Effector memory CD4-positive, alpha-beta T cell (primary cell): ENCODE data around the gene PARVG.

Experiments used
- DNase-seq, 3 donors: peaks; one replicate each; pipeline ENCODE4 v3.0.0-alpha.2; 2020
- H3K27ac ChIP-seq: 2 replicates; pipeline ENCODE4 v1.7.0; 2013; ENCODE audit warnings: mild to moderate bottlenecking, low read length, moderate library complexity; ENCODE audit not compliant: insufficient read depth, poor library complexity, severe bottlenecking
- H3K27me3 ChIP-seq: replicated peaks from 2 replicates; pipeline ENCODE4 v1.7.0; 2013; ENCODE audit warnings: mild to moderate bottlenecking, low read length; ENCODE audit not compliant: insufficient read depth, control insufficient read depth, poor library complexity, severe bottlenecking
- H3K36me3 ChIP-seq: 2 replicates; pipeline ENCODE4 v1.7.0; 2013; ENCODE audit warnings: mild to moderate bottlenecking, low read length, moderate library complexity; ENCODE audit not compliant: control insufficient read depth, insufficient read depth
- H3K4me1 ChIP-seq: 2 replicates; pipeline ENCODE4 v1.7.0; 2013; ENCODE audit warnings: low read length, mild to moderate bottlenecking; ENCODE audit not compliant: control insufficient read depth, insufficient read depth, poor library complexity, severe bottlenecking
- H3K4me3 ChIP-seq: 2 replicates; pipeline ENCODE4 v1.7.0; 2013; ENCODE audit warnings: low read length, low read depth, mild to moderate bottlenecking; ENCODE audit not compliant: insufficient read depth, poor library complexity, severe bottlenecking
- H3K9me3 ChIP-seq: 2 replicates; pipeline ENCODE4 v1.7.0; 2013; ENCODE audit warnings: mild to moderate bottlenecking, low read length, moderate library complexity; ENCODE audit not compliant: control insufficient read depth

Gene PARVG

DNA sequence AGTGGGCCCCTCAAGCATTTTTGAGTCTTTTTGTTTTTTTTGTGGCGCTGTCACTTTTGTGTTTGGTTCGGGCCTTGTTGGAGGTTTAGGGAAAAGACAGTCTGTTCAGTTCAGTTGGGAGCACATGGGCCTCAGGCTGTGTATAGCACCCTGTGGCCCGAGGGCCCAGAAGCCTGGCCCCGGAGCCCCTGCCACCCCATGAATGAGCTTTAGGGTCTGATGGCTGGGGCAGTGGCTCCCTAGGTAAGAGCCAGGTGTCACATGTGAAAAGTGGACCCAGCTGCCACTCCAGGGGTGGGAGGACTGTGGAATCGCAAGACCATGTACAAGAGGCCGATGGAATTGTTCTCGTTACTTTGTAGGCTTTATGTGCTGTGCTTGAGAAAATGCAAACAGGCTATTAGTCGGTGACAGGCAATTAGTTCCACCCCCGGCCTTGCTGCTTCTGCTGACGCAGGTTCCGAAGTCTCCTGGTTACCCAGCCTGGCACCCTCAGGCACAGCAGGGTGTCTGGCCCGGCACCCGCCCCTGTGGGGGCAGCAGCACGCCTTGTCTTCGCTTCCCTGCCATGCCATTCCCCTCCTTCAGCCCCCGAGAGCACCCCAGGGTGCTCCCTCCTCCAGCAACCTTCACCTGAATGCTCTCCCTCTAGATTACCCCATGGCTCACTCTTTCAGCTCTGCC lies 38.2 kb upstream of the PARVG start:
- Histone ChIP-seq H3K4me3 (no peak overlapping the region), H3K9me3 (no peaks in the 10 kb centered on the region), H3K4me1 (no peaks in the 10 kb centered on the region), H3K27ac (no peak overlapping the region), H3K27me3 (no peaks in the 10 kb centered on the region), H3K36me3 (no peaks in the 10 kb centered on the region)
- DNase-seq: no peak

DNA sequence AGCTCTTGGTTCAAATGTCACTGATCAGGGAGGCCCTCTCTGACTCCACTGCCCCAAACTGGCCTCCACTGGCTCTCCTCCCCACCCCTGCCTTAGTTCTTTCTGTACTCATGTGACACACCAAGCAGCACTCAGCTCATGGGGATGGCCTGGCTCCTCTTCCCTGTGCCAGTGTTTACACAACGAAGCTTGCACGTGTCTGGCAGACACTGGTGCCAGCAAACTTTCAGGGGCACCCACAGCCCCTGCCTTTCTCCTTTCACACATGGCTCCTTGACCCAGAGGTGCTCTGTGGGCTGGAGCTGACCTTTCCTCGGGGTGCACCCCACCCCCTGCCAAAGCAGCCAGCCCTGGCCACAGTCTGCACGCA lies 37.6 kb upstream of the PARVG start:
- H3K36me3 ChIP-seq: no peaks in the 10 kb centered on the region
- H3K4me3 ChIP-seq: no peak overlapping the region
- no peak for DNase-seq
- no peaks in the 10 kb centered on the region for H3K4me1 ChIP-seq
- no peak overlapping the region for H3K27ac ChIP-seq
- H3K9me3 ChIP-seq: no peaks in the 10 kb centered on the region
- no peaks in the 10 kb centered on the region for H3K27me3 ChIP-seq

DNA sequence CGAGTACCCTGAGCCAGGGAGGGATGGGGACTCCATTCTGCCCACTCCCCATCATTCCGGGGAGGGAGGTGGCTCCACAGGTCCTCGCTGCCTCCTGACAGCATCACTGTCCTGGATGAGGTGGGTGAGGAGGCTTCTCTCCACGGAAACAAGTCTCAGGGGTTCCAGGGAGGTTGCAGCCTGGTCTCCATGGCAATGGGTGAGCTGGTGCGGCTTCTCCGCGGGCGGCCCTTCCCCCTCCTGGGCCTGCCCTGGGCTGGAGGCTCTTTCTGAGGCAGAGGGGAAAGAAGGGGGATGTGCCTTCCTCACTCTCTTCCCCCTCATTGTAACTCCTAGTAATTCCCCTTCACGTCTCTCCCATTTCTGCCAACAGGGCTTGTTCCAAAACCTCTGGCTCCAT lies 37.1 kb upstream of the PARVG start:
- Histone ChIP-seq H3K4me3 (no peak overlapping the region), H3K4me1 (no peaks in the 10 kb centered on the region), H3K36me3 (no peaks in the 10 kb centered on the region), H3K27me3 (no peaks in the 10 kb centered on the region), H3K9me3 (no peaks in the 10 kb centered on the region), H3K27ac (no peak overlapping the region)
- no peak for DNase-seq

DNA sequence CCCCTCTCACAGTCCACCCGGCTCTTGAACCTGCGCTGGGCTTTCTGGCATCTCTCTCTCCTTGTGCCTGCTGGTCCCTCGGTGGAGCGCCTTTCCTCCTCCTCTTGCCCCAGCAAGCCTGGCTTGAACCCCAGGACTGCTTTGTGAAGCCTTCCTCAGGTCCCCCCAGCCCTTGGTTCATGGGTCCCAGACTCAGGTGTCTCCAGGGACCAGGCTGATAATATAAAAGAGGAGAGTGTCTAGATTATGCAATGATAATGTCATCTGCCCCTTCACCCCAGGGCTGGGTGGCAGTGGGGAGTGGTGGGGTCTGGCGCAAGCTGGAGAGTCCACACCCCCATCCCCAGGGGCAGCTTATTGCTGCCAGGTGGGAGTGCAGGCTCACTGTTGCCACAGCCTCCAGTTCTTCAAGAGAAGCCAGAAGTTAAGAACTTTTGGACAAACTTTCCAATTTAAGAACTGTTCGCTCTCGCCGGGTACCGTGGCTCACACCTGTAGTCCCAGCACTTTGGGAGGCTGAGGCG lies 36.6 kb upstream of the PARVG start:
- no peak for DNase-seq
- Histone ChIP-seq H3K27me3 (no peaks in the 10 kb centered on the region), H3K4me1 (no peaks in the 10 kb centered on the region), H3K4me3 (no peak overlapping the region), H3K9me3 (no peaks in the 10 kb centered on the region), H3K36me3 (no peaks in the 10 kb centered on the region), H3K27ac (no peak overlapping the region)

DNA sequence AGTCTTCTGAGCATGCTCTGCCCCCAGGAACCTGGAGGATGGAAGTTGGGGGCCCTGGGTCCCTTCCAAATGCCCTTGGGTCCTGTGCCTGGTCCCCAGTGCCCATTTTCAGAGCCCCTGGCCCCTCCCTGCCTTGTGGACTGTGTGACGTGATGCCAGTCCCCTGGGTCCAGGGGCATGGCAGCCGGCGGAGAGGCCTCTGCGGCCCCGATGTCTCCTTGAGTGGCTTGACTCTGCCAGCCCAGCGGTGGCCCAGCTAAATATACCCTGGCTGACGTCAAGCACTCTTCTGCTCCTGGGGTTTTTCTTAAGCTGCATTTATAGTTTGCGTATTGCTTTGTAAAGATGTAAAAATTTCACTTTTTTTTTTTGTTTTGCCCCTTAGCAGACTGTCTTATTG lies 35.2 kb upstream of the PARVG start:
- H3K36me3 ChIP-seq: no peaks in the 10 kb centered on the region
- no peaks in the 10 kb centered on the region for H3K4me1 ChIP-seq
- DNase-seq: no peak

DNA sequence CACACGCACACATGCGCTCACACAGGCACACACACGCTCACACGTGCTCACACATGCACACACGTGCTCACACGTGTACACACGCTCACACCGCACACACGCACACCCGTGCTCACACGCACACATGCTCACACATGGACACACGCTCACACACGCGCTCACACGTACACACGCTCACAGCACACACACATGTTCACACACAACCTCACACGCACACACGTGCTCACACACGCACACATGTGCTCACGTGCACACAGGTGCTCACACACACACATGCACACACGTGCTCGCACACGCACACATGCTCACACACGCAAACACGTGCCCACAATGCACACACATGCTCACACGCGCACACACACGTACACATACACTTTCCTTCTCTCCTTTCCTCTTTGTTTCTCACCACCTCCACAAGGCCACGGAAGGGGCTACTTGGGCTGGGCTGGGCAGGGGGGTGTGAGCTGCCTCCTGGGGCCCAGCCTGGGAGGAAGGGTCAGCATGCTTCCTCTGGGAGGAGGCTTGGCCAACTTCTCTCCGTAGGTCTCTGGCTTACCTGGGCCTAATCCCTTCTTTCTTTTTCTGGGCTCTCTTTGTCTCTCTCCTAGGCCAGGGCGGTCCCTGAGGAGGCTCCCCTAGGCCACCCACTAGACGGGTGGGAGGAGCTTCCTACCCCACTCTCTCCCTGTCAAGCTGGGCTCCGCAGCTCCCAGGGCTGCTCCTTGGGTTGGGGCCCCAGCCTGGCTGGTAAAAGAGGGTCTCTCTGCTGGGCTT lies 34.5 kb upstream of the PARVG start:
- Histone ChIP-seq H3K4me1 (no peaks in the 10 kb centered on the region), H3K4me3 (no peak overlapping the region), H3K9me3 (no peaks in the 10 kb centered on the region), H3K27ac (no peak overlapping the region), H3K27me3 (no peaks in the 10 kb centered on the region), H3K36me3 (no peaks in the 10 kb centered on the region)
- DNase-seq: no peak

More for the DNA sequence above, 35.2 kb upstream of the PARVG start:
- Histone ChIP-seq H3K27ac (no peak overlapping the region), H3K9me3 (no peaks in the 10 kb centered on the region), H3K27me3 (no peaks in the 10 kb centered on the region), H3K4me3 (no peak overlapping the region)

DNA sequence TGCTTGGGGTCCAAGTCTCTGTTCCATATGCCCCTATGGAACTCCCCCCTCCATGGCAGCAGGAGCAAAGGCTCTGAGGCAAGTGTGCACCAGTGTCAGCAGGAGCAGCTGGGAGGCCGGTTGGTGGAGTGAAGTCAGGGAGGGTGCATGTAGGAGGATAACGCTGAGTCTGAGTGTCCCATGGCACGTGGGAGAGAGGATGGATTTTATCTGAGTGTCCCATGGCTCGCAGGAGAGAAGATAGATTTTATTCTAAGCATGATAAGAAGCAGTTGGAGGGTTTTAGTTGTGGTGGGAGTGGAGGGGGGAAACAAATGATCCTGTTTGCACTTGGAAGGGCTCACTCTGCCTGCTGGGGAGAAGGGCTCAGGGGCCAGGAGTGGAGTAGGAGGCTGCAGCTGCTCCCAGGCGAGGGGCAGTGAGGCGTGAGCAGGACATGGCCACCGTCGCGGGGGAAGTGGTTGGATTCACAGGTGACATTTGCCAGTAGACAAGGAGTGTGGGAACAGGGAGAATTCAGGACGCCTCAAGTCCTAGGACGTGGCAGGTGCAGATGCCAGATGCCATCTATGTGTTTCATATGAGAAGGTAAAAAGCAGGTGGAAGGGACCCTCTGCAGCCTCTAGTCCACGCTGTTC lies 33.6 kb upstream of the PARVG start:
- no peaks in the 10 kb centered on the region for H3K27me3 ChIP-seq
- no peak for DNase-seq
- H3K9me3 ChIP-seq: no peaks in the 10 kb centered on the region
- no peak overlapping the region for H3K4me3 ChIP-seq
- no peak overlapping the region for H3K27ac ChIP-seq
- H3K36me3 ChIP-seq: no peaks in the 10 kb centered on the region
- H3K4me1 ChIP-seq: no peaks in the 10 kb centered on the region

DNA sequence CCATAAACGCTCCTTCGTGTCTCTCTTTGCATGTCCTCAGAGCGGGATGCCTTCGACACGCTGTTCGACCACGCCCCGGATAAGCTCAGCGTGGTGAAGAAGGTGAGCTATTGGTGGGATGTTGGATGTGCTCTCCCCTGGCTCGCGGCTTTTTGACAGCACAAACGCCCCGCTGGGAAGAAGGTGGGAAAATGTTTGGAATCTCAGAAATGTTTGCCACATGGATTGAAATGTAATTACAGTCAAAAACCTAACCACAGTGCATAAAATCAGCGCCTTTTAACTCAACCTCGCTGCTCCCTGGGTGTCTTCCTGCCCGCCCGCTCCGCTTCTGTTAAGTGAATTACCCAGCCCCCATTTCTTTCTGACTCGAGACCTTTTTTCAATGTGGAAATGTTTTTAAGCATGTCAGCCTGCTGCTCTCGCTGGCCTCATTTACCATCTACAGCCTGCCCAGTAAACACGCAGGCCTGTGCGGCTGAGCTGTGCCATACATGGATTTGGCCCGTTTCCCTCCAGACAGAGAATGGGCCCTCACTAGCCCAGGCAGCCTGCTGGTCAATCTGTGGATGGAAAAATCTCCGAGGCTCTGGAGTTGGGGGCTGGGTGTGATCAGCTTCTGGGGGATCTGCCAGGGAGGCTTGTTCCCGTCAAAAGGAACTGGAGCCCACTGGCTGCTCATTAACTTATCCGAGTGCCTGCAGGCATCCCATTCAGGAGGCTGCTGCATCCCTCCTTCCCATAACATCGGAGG lies 32.7 kb upstream of the PARVG start:
- Histone ChIP-seq H3K4me1 (no peaks in the 10 kb centered on the region), H3K36me3 (no peaks in the 10 kb centered on the region), H3K4me3 (no peak overlapping the region), H3K27ac (no peak overlapping the region), H3K27me3 (no peaks in the 10 kb centered on the region), H3K9me3 (no peaks in the 10 kb centered on the region)
- DNase-seq: no peak

DNA sequence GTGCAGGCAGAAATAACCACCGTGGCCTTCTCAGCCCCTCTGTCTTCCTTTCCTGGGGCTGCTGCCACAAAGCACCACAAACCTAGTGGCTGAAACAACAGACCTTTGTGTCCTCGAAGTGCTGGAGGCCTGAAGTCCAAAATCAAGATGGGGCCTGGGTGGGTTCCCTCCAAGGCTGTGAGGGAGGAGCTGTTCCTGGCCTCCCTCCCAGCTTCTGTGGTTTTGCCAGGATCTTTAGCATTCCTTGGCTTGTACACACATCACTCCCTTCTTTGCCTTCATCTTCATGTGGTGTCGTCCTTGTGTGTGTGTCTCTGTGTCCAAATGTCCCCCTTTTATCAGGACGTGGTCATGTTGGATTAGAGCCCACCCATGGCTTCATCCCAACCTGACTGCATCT lies 29.0 kb upstream of the PARVG start:
- H3K27ac ChIP-seq: no peak overlapping the region
- H3K9me3 ChIP-seq: no peaks in the 10 kb centered on the region
- no peaks in the 10 kb centered on the region for H3K36me3 ChIP-seq
- no peak overlapping the region for H3K4me3 ChIP-seq
- H3K27me3 ChIP-seq: no peaks in the 10 kb centered on the region
- H3K4me1 ChIP-seq: no peaks in the 10 kb centered on the region
- DNase-seq: no peak
